ENCODE measurements around the gene SLC31A1.

GRCh38 chr9:113258282-113258681 is 36.9 kb downstream of the SLC31A1 start:
- TF ChIP-seq EZH2 (IDR thresholded peaks at IDR 0.05), result no peak
- TF ChIP-seq CTCF (IDR thresholded peaks at IDR 0.05), result no peak
- no peak for TF ChIP-seq EZH2phosphoT487 (IDR thresholded peaks at IDR 0.05)

All from neural progenitor cell (in vitro differentiated cells).